A673 (cell line): ENCODE data around the gene ENO1.

Source experiments
- EZH2 ChIP-seq: fragments of 200-600 bp; sonication (generic); IDR thresholded peaks from 2 replicates; pipeline ENCODE4 v1.6.1; 2017; ENCODE audit warnings: borderline replicate concordance, low read depth, mild to moderate bottlenecking, mixed read lengths, antibody characterized with exemption, low read length; ENCODE audit not compliant: poor library complexity, severe bottlenecking
- TF ChIP-seq, protein P1 (sequence below): fragments of 300-800, 200-600 bp; sonication (generic); conservative IDR thresholded peaks from 2 replicates; pipeline ENCODE4 v1.5.1; 2017; ENCODE audit warnings: low read depth, mild to moderate bottlenecking, antibody characterized with exemption, low read length, moderate library complexity, mixed read lengths

DNA sequence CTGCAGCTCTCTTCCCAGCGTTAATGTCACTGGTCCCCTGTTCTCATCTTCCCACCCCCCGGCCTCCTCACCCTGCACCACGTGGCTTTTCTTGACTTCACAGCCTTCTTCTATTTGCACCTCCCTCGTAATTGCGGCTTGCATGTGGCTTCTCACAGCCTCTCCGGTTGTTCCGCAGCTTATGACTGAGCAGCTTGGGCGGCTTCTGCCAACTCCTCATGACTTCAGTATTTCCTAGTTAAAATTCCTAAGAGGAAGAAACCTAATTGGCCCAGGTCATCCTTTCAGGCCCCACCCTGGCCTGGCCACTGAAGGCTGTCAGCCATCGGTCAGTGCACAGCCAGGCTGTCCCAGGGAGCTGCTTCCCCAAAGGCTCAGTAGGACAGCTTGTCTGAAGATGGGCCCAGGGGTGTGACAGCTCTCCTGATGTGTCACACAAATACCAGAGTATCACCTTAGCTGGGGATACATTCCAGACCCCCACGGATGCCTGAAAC lies 52.5 kb downstream of the ENO1 start:
- TF ChIP-seq, protein P1, sequence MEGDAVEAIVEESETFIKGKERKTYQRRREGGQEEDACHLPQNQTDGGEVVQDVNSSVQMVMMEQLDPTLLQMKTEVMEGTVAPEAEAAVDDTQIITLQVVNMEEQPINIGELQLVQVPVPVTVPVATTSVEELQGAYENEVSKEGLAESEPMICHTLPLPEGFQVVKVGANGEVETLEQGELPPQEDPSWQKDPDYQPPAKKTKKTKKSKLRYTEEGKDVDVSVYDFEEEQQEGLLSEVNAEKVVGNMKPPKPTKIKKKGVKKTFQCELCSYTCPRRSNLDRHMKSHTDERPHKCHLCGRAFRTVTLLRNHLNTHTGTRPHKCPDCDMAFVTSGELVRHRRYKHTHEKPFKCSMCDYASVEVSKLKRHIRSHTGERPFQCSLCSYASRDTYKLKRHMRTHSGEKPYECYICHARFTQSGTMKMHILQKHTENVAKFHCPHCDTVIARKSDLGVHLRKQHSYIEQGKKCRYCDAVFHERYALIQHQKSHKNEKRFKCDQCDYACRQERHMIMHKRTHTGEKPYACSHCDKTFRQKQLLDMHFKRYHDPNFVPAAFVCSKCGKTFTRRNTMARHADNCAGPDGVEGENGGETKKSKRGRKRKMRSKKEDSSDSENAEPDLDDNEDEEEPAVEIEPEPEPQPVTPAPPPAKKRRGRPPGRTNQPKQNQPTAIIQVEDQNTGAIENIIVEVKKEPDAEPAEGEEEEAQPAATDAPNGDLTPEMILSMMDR: no peak
- no peak for TF ChIP-seq EZH2
